IMR-90 (cell line): ENCODE data around the gene PPM1M. TPM values are rescaled to one million over a fixed set of nuclear protein-coding genes. Genes with fewer than 3 reads are reported as not detected.

ENCODE experiments used
- ATAC-seq: fragments of 200-7000 bp; cut with Tn5 transposase; 2 replicates; pipeline ENCODE4 v1.9.1; 2020; ENCODE audit warnings: low read depth, mild to moderate bottlenecking, moderate library complexity
- BruUV-seq: library from RNA; stranded (reverse); fragments of 400-500 nt; replicated peaks from 2 replicates; lab custom pipeline; 2021; lab: Mats Ljungman, UMichigan
- CTCF ChIA-PET: fragments of 300-600 bp; formaldehyde crosslinking; extraction: SDS; loops from one replicate; lab custom pipeline; 2021; ENCODE audit warnings: antibody characterized with exemption; lab: Yijun Ruan, JAX
- POLR2A ChIA-PET: fragments of 300-600 bp; sonication (Branson Sonifier 250); formaldehyde crosslinking; loops from one replicate; lab custom pipeline; 2022; ENCODE audit warnings: antibody characterized with exemption; ENCODE audit not compliant: unreplicated experiment; lab: Charles Lee
- DNase-seq: peaks from one replicate; pipeline ENCODE4 v3.0.0; 2013
- H2AFZ ChIP-seq: replicated peaks from 2 replicates; pipeline ENCODE3; 2013; ENCODE audit warnings: low read length, mild to moderate bottlenecking; ENCODE audit not compliant: poor library complexity
- H2AK5ac ChIP-seq: 2 replicates; pipeline ENCODE4 v1.6.1; 2013; ENCODE audit warnings: low read depth, low read length, inconsistent platforms
- H2AK9ac ChIP-seq: replicated peaks from 2 replicates; pipeline ENCODE3; 2013; ENCODE audit warnings: mild to moderate bottlenecking, low read depth, low read length, moderate library complexity; ENCODE audit not compliant: poor library complexity
- H2BK120ac ChIP-seq: 2 replicates; pipeline ENCODE4 v1.6.1; 2013; ENCODE audit warnings: low read depth, low read length, inconsistent platforms
- H2BK15ac ChIP-seq: 3 replicates; pipeline ENCODE4 v1.6.1; 2013; ENCODE audit warnings: low read depth, low read length, inconsistent platforms
- H2BK20ac ChIP-seq: 2 replicates; pipeline ENCODE4 v1.6.1; 2013; ENCODE audit warnings: low read depth, mild to moderate bottlenecking, inconsistent platforms, low read length, moderate library complexity
- H2BK5ac ChIP-seq: 2 replicates; pipeline ENCODE4 v1.6.1; 2013; ENCODE audit warnings: mild to moderate bottlenecking, low read depth, low read length, inconsistent platforms; ENCODE audit not compliant: poor library complexity, severe bottlenecking
- H3K14ac ChIP-seq: replicated peaks from 2 replicates; pipeline ENCODE4 v1.6.1; 2013; ENCODE audit warnings: low read depth, low read length, inconsistent platforms
- H3K18ac ChIP-seq: 2 replicates; pipeline ENCODE4 v1.6.1; 2013; ENCODE audit warnings: low read depth, low read length, control low read depth
- H3K23ac ChIP-seq: 2 replicates; pipeline ENCODE4 v1.6.1; 2013; ENCODE audit warnings: low read depth, low read length, inconsistent platforms
- H3K27ac ChIP-seq: 2 replicates; pipeline ENCODE4 v1.5.1; 2013; ENCODE audit warnings: mild to moderate bottlenecking, control low read depth, low read length; ENCODE audit not compliant: insufficient read depth
- H3K27me3 ChIP-seq: 2 replicates; pipeline ENCODE4 v1.6.1; 2013; ENCODE audit warnings: low read length; ENCODE audit not compliant: control insufficient read depth, insufficient read depth
- H3K36me3 ChIP-seq: 2 replicates; pipeline ENCODE4 v1.6.1; 2013; ENCODE audit warnings: low read length, mixed read lengths; ENCODE audit not compliant: control insufficient read depth, insufficient read depth
- H3K4ac ChIP-seq: 2 replicates; pipeline ENCODE4 v1.6.1; 2013; ENCODE audit warnings: low read depth, low read length, inconsistent platforms
- H3K4me1 ChIP-seq: 2 replicates; pipeline ENCODE4 v1.6.1; 2013; ENCODE audit warnings: low read length, mixed read lengths; ENCODE audit not compliant: control insufficient read depth, insufficient read depth
- H3K4me2 ChIP-seq: 2 replicates; pipeline ENCODE4 v1.6.1; 2013; ENCODE audit warnings: low read depth, mild to moderate bottlenecking, control low read depth, low read length, moderate library complexity
- H3K4me3 ChIP-seq: 2 replicates; pipeline ENCODE4 v1.5.1; 2013; ENCODE audit warnings: low read depth, mild to moderate bottlenecking, control low read depth, low read length, moderate library complexity; ENCODE audit not compliant: insufficient read depth
- H3K56ac ChIP-seq: 2 replicates; pipeline ENCODE4 v1.6.1; 2013; ENCODE audit warnings: low read length, inconsistent platforms; ENCODE audit not compliant: insufficient read depth; ENCODE audit errors: extremely low read depth
- H3K79me1 ChIP-seq, 2 experiments: 2 replicates each; pipeline ENCODE4 v1.6.1; 2013; ENCODE audit warnings: low read length in 2 of 2, inconsistent platforms in 1 of 2, low read depth in 1 of 2
- H3K9ac ChIP-seq: 2 replicates; pipeline ENCODE4 v1.6.1; 2013; ENCODE audit warnings: low read depth, low read length, control low read depth
- H3K9me1 ChIP-seq: 2 replicates; pipeline ENCODE4 v1.6.1; 2013; ENCODE audit warnings: low read length, inconsistent platforms; ENCODE audit not compliant: insufficient read depth
- H3K9me3 ChIP-seq: 2 replicates; pipeline ENCODE4 v1.6.1; 2013; ENCODE audit warnings: low read length; ENCODE audit not compliant: control insufficient read depth, insufficient read depth
- H4K20me1 ChIP-seq: 2 replicates; pipeline ENCODE4 v1.6.1; 2013; ENCODE audit warnings: low read length, inconsistent platforms; ENCODE audit not compliant: insufficient read depth
- H4K5ac ChIP-seq: 2 replicates; pipeline ENCODE4 v1.6.1; 2013; ENCODE audit warnings: mild to moderate bottlenecking, low read depth, low read length, control low read depth
- H4K8ac ChIP-seq, 2 experiments: 2 replicates each; pipeline ENCODE4 v1.6.1; 2013; ENCODE audit warnings: low read depth in 2 of 2, low read length in 2 of 2, control low read depth in 1 of 2, inconsistent platforms in 1 of 2
- H4K91ac ChIP-seq: 2 replicates; pipeline ENCODE4 v1.6.1; 2013; ENCODE audit warnings: low read depth, low read length, inconsistent platforms; ENCODE audit not compliant: insufficient read depth
- BHLHE40 ChIP-seq: fragments of 150-350 bp; IDR thresholded peaks from 2 replicates; pipeline ENCODE4 v1.6.1; 2016; ENCODE audit warnings: mild to moderate bottlenecking, low read depth, low read length
- CHD1 ChIP-seq: IDR thresholded peaks from 2 replicates; pipeline ENCODE4 v1.6.1; 2012; ENCODE audit warnings: low read depth, low read length, improper control_type of control experiment
- CTCF ChIP-seq: conservative IDR thresholded peaks from 2 replicates; pipeline ENCODE4 v1.5.1; 2012; ENCODE audit warnings: mild to moderate bottlenecking, low read depth, low read length, improper control_type of control experiment
- ELK1 ChIP-seq: fragments of 150-350 bp; IDR thresholded peaks from 2 replicates; pipeline ENCODE4 v1.6.1; 2016; ENCODE audit warnings: low read depth, mild to moderate bottlenecking, low read length, moderate library complexity, borderline replicate concordance
- FOS ChIP-seq: fragments of 150-350 bp; IDR thresholded peaks from 2 replicates; pipeline ENCODE4 v1.6.1; 2016; ENCODE audit warnings: low read depth, low read length
- MAFK ChIP-seq: IDR thresholded peaks from 2 replicates; pipeline ENCODE4 v1.6.1; 2012; ENCODE audit warnings: low read depth, low read length, improper control_type of control experiment
- MAZ ChIP-seq: IDR thresholded peaks from 2 replicates; pipeline ENCODE4 v1.6.1; 2012; ENCODE audit warnings: low read depth, mild to moderate bottlenecking, low read length, improper control_type of control experiment, moderate library complexity, borderline replicate concordance
- MXI1 ChIP-seq: IDR thresholded peaks from 2 replicates; pipeline ENCODE4 v1.6.1; 2012; ENCODE audit warnings: low read depth, mild to moderate bottlenecking, low read length, moderate library complexity, borderline replicate concordance
- POLR2A ChIP-seq: IDR thresholded peaks from 2 replicates; pipeline ENCODE4 v1.6.1; 2012; ENCODE audit warnings: mild to moderate bottlenecking, low read depth, low read length
- RAD21 ChIP-seq: IDR thresholded peaks from 2 replicates; pipeline ENCODE4 v1.6.1; 2012; ENCODE audit warnings: low read length, improper control_type of control experiment
- RCOR1 ChIP-seq: IDR thresholded peaks from 2 replicates; pipeline ENCODE4 v1.6.1; 2012; ENCODE audit warnings: mild to moderate bottlenecking, low read length, improper control_type of control experiment; ENCODE audit not compliant: insufficient replicate concordance
- RFX5 ChIP-seq: IDR thresholded peaks from 2 replicates; pipeline ENCODE4 v1.8.0; 2012; ENCODE audit warnings: low read depth, mild to moderate bottlenecking, low read length, moderate library complexity
- SMC3 ChIP-seq: fragments of 150-350 bp; IDR thresholded peaks from 2 replicates; pipeline ENCODE4 v1.6.1; 2016; ENCODE audit warnings: low read depth, mild to moderate bottlenecking, antibody characterized with exemption, low read length, moderate library complexity
- USF2 ChIP-seq: fragments of 150-350 bp; IDR thresholded peaks from 2 replicates; pipeline ENCODE4 v1.6.1; 2017; ENCODE audit warnings: mild to moderate bottlenecking, antibody characterized with exemption, low read length, low read depth
- WGBS, 2 experiments: methylation state at CpG; one replicate each; pipeline versions ENCODE4 v1.1.5 to v1.1.7; 2013; ENCODE audit warnings: missing lambda C conversion rate in 2 of 2; ENCODE audit not compliant: insufficient read length in 1 of 2; ENCODE audit errors: extremely low coverage in 2 of 2; 5-methylcytosine and 5-hydroxymethylcytosine counted together
- dilution Hi-C: fragments of 300-500 bp; cut with HindIII; formaldehyde crosslinking; loops from one replicate; pipeline ENCODE4 v1.14.3; 2018; ENCODE audit warnings: low sequenced_read_pairs; ENCODE audit not compliant: unreplicated experiment
- in situ Hi-C: fragments of 300-500 bp; cut with MboI; formaldehyde crosslinking; loops from 3 replicates; pipeline ENCODE4 v1.14.3; 2019; ENCODE audit warnings: low sequenced_read_pairs, inconsistent platforms, mixed read lengths
- intact Hi-C: fragments of 100-400 bp; cut with micrococcal nuclease; formaldehyde crosslinking; loops from 2 replicates; pipeline ENCODE4 v1.10.0; 2022
- polyA plus RNA-seq, 3 experiments: library from polyadenylated mRNA; depleted of rRNA; stranded (reverse); fragments of >200 nt; gene quantifications; 2 replicates each; pipeline ENCODE4 v1.2.3, GENCODE V29; 2012; ENCODE audit warnings: low replicate concordance in 1 of 3
- total RNA-seq: library from RNA; depleted of rRNA; stranded (reverse); fragments of >200 nt; gene quantifications from 2 replicates; pipeline ENCODE4 v1.2.3, GENCODE V29; 2012

PPM1M gene
- total and polyA plus RNA-seq, 2 of the 4 experiments (the other 2 are of a cell fraction) = 12.2 to 18.1 TPM

- POLR2A ChIA-PET = interaction anchor here (0.6 kb wide), 1 partner anchor 118 kb away, joined by 6 read pairs; no protein-coding TSS in a partner anchor
- H4K20me1 ChIP-seq = no peaks in the 10 kb centered on the region
- H3K9ac ChIP-seq = no peak overlapping the region
- no peaks in the 10 kb centered on the region; the same call in 1 of the 2 replicates for H3K27me3 ChIP-seq
- H3K14ac ChIP-seq = no peak overlapping the region
- no peak overlapping the region for H4K91ac ChIP-seq
- no peak for DNase-seq
- no peaks in the 10 kb centered on the region for H3K9me3 ChIP-seq
- dilution Hi-C loops (no loop called here), in situ Hi-C loops (loop anchor here (5.0 kb wide), 1 partner anchor 48 kb away; no protein-coding TSS in a partner anchor), intact Hi-C loops (loop anchor here (5.0 kb wide), 1 partner anchor 93 kb away; no protein-coding TSS in a partner anchor)
- no peak overlapping the region for H3K4ac ChIP-seq
- peaks cover 14% of the 10 kb centered on the region; the same call in 1 of the 2 replicates for H3K36me3 ChIP-seq
- no peak for ATAC-seq
- no peak overlapping the region for H3K23ac ChIP-seq
- H3K18ac ChIP-seq = no peak overlapping the region
- H3K56ac ChIP-seq = no peak overlapping the region
- BruUV-seq = no TSS peak
- H2BK20ac ChIP-seq = no peak overlapping the region
- no peak overlapping the region for H3K4me2 ChIP-seq
- no peaks in the 10 kb centered on the region for H3K9me1 ChIP-seq
- H2AK9ac ChIP-seq = no peak overlapping the region
- H3K79me1 ChIP-seq = peaks cover 0 to 2% of the 10 kb centered on the region in 2 experiments; a peak in 2 of 4 replicates
- H4K5ac ChIP-seq = no peak overlapping the region
- H4K8ac ChIP-seq = no peak overlapping the region
- H2BK5ac ChIP-seq = no peak overlapping the region
- peaks cover 3% of the 10 kb centered on the region; the same call in 1 of the 2 replicates for H3K4me1 ChIP-seq
- no peak overlapping the region for H3K27ac ChIP-seq
- CTCF ChIA-PET = no interaction called here
- H2BK15ac ChIP-seq = no peak overlapping the region
- H2AK5ac ChIP-seq = no peak overlapping the region
- WGBS, 2 experiments = 97% methylated on average over 3 of the region's 11 CpGs; no CpG with 5 or more reads in 1 of the 2 experiments
- H3K4me3 ChIP-seq = no peak overlapping the region
- no peak overlapping the region for H2AFZ ChIP-seq
- H2BK120ac ChIP-seq = no peak overlapping the region
- TF ChIP-seq RFX5 (no peak), USF2 (no peak), POLR2A (no peak), CHD1 (no peak), BHLHE40 (no peak), SMC3 (no peak), CTCF (no peak), RAD21 (no peak), MAZ (no peak), FOS (no peak), ELK1 (no peak), MAFK (no peak), RCOR1 (no peak), MXI1 (no peak)
Measured at GRCh38 chr3:52294320-52295150, 49.0 kb downstream of the PPM1M start.
